ENCODE measurements around the gene CSPG4. TPM values are rescaled to one million over a fixed set of nuclear protein-coding genes. Genes with fewer than 3 reads are reported as not detected.
A peak's percentile ranks its signal among the peaks of the same experiment; 100 is the strongest.

The CSPG4 gene, protein sequence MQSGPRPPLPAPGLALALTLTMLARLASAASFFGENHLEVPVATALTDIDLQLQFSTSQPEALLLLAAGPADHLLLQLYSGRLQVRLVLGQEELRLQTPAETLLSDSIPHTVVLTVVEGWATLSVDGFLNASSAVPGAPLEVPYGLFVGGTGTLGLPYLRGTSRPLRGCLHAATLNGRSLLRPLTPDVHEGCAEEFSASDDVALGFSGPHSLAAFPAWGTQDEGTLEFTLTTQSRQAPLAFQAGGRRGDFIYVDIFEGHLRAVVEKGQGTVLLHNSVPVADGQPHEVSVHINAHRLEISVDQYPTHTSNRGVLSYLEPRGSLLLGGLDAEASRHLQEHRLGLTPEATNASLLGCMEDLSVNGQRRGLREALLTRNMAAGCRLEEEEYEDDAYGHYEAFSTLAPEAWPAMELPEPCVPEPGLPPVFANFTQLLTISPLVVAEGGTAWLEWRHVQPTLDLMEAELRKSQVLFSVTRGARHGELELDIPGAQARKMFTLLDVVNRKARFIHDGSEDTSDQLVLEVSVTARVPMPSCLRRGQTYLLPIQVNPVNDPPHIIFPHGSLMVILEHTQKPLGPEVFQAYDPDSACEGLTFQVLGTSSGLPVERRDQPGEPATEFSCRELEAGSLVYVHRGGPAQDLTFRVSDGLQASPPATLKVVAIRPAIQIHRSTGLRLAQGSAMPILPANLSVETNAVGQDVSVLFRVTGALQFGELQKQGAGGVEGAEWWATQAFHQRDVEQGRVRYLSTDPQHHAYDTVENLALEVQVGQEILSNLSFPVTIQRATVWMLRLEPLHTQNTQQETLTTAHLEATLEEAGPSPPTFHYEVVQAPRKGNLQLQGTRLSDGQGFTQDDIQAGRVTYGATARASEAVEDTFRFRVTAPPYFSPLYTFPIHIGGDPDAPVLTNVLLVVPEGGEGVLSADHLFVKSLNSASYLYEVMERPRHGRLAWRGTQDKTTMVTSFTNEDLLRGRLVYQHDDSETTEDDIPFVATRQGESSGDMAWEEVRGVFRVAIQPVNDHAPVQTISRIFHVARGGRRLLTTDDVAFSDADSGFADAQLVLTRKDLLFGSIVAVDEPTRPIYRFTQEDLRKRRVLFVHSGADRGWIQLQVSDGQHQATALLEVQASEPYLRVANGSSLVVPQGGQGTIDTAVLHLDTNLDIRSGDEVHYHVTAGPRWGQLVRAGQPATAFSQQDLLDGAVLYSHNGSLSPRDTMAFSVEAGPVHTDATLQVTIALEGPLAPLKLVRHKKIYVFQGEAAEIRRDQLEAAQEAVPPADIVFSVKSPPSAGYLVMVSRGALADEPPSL (N-terminal part only)
- 0.03 and 0.04 TPM in 2 replicates for total RNA-seq (2016; rRNA removed; fragmentation: Illumina TruSeq; extraction: Trizol)
- not detected in 2 replicates for total RNA-seq (2016; cell fraction: cytosol; rRNA removed; fragmentation: Illumina TruSeq; extraction: Trizol; ENCODE audit: low read depth)
- total RNA-seq (2016; cell fraction: insoluble cytoplasmic fraction; rRNA removed; fragmentation: Illumina TruSeq; extraction: Trizol) = 0.01 and 0.02 TPM in 2 replicates
- total RNA-seq (2016; cell fraction: membrane; rRNA removed; fragmentation: Illumina TruSeq; extraction: Trizol) = not detected in 2 replicates
- 0.06 and 0.09 TPM in 2 replicates for total RNA-seq (2016; cell fraction: nucleus; rRNA removed; fragmentation: Illumina TruSeq; extraction: Trizol)
- 0.01 and 0.03 TPM in 2 replicates for polyA plus RNA-seq (2011; rRNA removed)
- 0.01 TPM in 2 replicates for polyA plus RNA-seq (2011; cell fraction: cytosol; rRNA removed)
- 0.14 and 0.19 TPM in 2 replicates for polyA plus RNA-seq (2011; cell fraction: nucleus; rRNA removed)
- 0.03 and 0.04 TPM in 2 replicates for polyA plus RNA-seq (2012)
- polyA plus RNA-seq (2016; cell fraction: cytosol; fragmentation: Illumina TruSeq; extraction: Trizol; ENCODE audit: low read depth) = not detected in 2 replicates
- not detected in 2 replicates for polyA plus RNA-seq (2016; cell fraction: insoluble cytoplasmic fraction; fragmentation: Illumina TruSeq; extraction: Trizol; ENCODE audit: low read depth)
- polyA plus RNA-seq (2016; cell fraction: membrane; fragmentation: Illumina TruSeq; extraction: Trizol; ENCODE audit: low read depth) = not detected in 2 replicates
- polyA plus RNA-seq (2016; cell fraction: nucleus; fragmentation: Illumina TruSeq; extraction: Trizol; ENCODE audit: insufficient read depth, low read depth) = not detected in 2 replicates
- 0.08 and 24.5 TPM in 2 replicates for polyA minus RNA-seq (2011; rRNA and poly(A)+ RNA removed; ENCODE audit: low replicate concordance)
- polyA minus RNA-seq (2011; cell fraction: cytosol; rRNA and poly(A)+ RNA removed) = 0.18 TPM in 1 of 2 replicates, not detected in the other
- polyA minus RNA-seq (2011; cell fraction: nucleus; rRNA and poly(A)+ RNA removed) = 0.12 and 0.13 TPM in 2 replicates
- Bru-seq, nascent RNA = not detected
- BruChase-seq, experiment 1, labeled RNA remaining after a 6-hour chase = percentile 3 among the genes with signal in this experiment
- BruChase-seq, experiment 2, labeled RNA remaining after a 2-hour chase = percentile 5 among the genes with signal in this experiment
- long read RNA-seq, experiment 1 = 0 reads
- long read RNA-seq, experiment 2 = 0 reads

- no peak for DNase-seq (ENCODE audit: low spot score)
- Histone ChIP-seq H3K9me3 (ENCODE audit: low read length) (no peaks in the 10 kb centered on the region), H3K79me2 (ENCODE audit: insufficient read depth, low read length) (no peaks in the 10 kb centered on the region), H3K36me3 (replicated peaks in 1 of 2; ENCODE audit: control insufficient read depth in 1 of 2, insufficient read depth in 2 of 2, low read length in 2 of 2) (no peaks in the 10 kb centered on the region), H3K9ac (ENCODE audit: insufficient read depth, low read depth, low read length) (peak within 1 kb of the TSS; percentile 28; the same call in 1 of the 2 replicates), H3K4me3 (replicated peaks in 1 of 3; ENCODE audit: insufficient read depth in 1 of 3, low read depth in 2 of 3, low read length in 3 of 3) (peak within 1 kb of the TSS; percentile 35 to 63 (median 40); a peak in 5 of 6 replicates), H3K4me1 (ENCODE audit: insufficient read depth, low read length) (peaks cover 13% of the 10 kb centered on the region), H3K4me2 (ENCODE audit: low read depth, low read length) (peak within 1 kb of the TSS; percentile 69), H3K27me3 (ENCODE audit: control insufficient read depth in 1 of 2, insufficient read depth in 2 of 2, low read length in 2 of 2) (peaks cover 2 to 36% of the 10 kb centered on the region in 2 experiments), H2AFZ (ENCODE audit: low read length) (no peak within 1 kb of the TSS), H4K20me1 (ENCODE audit: insufficient read depth, low read length) (no peaks in the 10 kb centered on the region), H3K27ac (ENCODE audit: extremely low read length, insufficient read depth, low read length) (no peak within 1 kb of the TSS)
- intact Hi-C loops (cut with micrococcal nuclease; ENCODE audit: unreplicated experiment) (no loop called here), in situ Hi-C loops (cut with HindIII; ENCODE audit: extremely low pct_ligation_motif_present, low pct_unique_long_range_greater_than_20kb) (no loop called here)
- ChIA-PET CTCF (ENCODE audit: low intra/inter-chr PET ratio, low total read pairs) (no interaction called here), POLR2A (no interaction called here)
- peak; percentile 72 for ATAC-seq
- peak; percentile 31; the same call in 1 of the 2 replicates for TF ChIP-seq PATZ1 (CRISPR knock-in tag; IDR thresholded peaks at IDR 0.05)
- peak; percentile 56 for TF ChIP-seq ZBTB14 (CRISPR knock-in tag; IDR thresholded peaks at IDR 0.05)
- 0 out of 2 replicates have a peak, but pooled peaks have one; percentile 21 for TF ChIP-seq ZNF501 (CRISPR knock-in tag; IDR thresholded peaks at IDR 0.05)
- TF ChIP-seq GTF3A (CRISPR knock-in tag; conservative IDR thresholded peaks at IDR 0.05) = no peak
- peak; percentile 19 for TF ChIP-seq HNRNPK (IDR thresholded peaks at IDR 0.05; ENCODE audit: low read depth, low read length, poor library complexity, severe bottlenecking)
- no peak for TF ChIP-seq SALL1 (CRISPR knock-in tag; IDR thresholded peaks at IDR 0.05)
- peak; percentile 98 for TF ChIP-seq ZFP91 (CRISPR knock-in tag; IDR thresholded peaks at IDR 0.05; ENCODE audit: borderline replicate concordance)
- FAIRE-seq = no peak
- BruUV-seq (replicated peaks) = no TSS peak
- 0% methylated on average over 2 of the region's 36 CpGs for WGBS (ENCODE audit: low lambda C conversion rate)
Measured at GRCh38 chr15:75712668-75713337, at the start of gene CSPG4. TSS of gene CSPG4 (minus strand) at chr15:75712848. CDS start at chr15:75712755, 93 bp downstream.

Data from HepG2 (cell line).